ENCODE data around the gene AK4.

- TF ChIP-seq, protein P1, sequence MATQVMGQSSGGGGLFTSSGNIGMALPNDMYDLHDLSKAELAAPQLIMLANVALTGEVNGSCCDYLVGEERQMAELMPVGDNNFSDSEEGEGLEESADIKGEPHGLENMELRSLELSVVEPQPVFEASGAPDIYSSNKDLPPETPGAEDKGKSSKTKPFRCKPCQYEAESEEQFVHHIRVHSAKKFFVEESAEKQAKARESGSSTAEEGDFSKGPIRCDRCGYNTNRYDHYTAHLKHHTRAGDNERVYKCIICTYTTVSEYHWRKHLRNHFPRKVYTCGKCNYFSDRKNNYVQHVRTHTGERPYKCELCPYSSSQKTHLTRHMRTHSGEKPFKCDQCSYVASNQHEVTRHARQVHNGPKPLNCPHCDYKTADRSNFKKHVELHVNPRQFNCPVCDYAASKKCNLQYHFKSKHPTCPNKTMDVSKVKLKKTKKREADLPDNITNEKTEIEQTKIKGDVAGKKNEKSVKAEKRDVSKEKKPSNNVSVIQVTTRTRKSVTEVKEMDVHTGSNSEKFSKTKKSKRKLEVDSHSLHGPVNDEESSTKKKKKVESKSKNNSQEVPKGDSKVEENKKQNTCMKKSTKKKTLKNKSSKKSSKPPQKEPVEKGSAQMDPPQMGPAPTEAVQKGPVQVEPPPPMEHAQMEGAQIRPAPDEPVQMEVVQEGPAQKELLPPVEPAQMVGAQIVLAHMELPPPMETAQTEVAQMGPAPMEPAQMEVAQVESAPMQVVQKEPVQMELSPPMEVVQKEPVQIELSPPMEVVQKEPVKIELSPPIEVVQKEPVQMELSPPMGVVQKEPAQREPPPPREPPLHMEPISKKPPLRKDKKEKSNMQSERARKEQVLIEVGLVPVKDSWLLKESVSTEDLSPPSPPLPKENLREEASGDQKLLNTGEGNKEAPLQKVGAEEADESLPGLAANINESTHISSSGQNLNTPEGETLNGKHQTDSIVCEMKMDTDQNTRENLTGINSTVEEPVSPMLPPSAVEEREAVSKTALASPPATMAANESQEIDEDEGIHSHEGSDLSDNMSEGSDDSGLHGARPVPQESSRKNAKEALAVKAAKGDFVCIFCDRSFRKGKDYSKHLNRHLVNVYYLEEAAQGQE (tag by site-specific recombination; IDR thresholded peaks at IDR 0.05): no peak
- TF ChIP-seq ZNF514 (tag by site-specific recombination; IDR thresholded peaks at IDR 0.05) (no peak), CTCF (tag by site-specific recombination; IDR thresholded peaks at IDR 0.05) (no peak), YY1 (tag by site-specific recombination; IDR thresholded peaks at IDR 0.05) (no peak), ZNF280D (tag by site-specific recombination; IDR thresholded peaks at IDR 0.05) (no peak), ZNF580 (tag by site-specific recombination; IDR thresholded peaks at IDR 0.05) (no peak), ZNF211 (tag by site-specific recombination; IDR thresholded peaks at IDR 0.05; ENCODE audit: low read depth) (no peak), ZNF223 (tag by site-specific recombination; IDR thresholded peaks at IDR 0.05) (no peak)
- TF ChIP-seq, protein P2, sequence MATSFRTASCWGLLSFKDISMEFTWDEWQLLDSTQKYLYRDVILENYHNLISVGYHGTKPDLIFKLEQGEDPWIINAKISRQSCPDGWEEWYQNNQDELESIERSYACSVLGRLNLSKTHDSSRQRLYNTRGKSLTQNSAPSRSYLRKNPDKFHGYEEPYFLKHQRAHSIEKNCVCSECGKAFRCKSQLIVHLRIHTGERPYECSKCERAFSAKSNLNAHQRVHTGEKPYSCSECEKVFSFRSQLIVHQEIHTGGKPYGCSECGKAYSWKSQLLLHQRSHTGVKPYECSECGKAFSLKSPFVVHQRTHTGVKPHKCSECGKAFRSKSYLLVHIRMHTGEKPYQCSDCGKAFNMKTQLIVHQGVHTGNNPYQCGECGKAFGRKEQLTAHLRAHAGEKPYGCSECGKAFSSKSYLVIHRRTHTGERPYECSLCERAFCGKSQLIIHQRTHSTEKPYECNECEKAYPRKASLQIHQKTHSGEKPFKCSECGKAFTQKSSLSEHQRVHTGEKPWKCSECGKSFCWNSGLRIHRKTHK (tag by site-specific recombination; IDR thresholded peaks at IDR 0.05): no peak
These were observed 28.6 kb downstream of the AK4 start for GRCh38 chr1:65176591-65176990.

Data from HEK293 (cell line).